ENCODE data around the gene FSTL1. TPM values are rescaled to one million over a fixed set of nuclear protein-coding genes. Genes with fewer than 3 reads are reported as not detected.

FSTL1 gene
- total and polyA plus RNA-seq, 2 of the 8 experiments (the other 6 are each of a cell fraction or from before 2014, with no cell fraction given): 158 to 516 TPM

- no peak for TF ChIP-seq EGR1 (IDR thresholded peaks at IDR 0.05; ENCODE audit: borderline replicate concordance, low read depth, low read length)
These were observed 20.9 kb downstream of the FSTL1 start (continued) for GRCh38 chr3:120429921-120430361.
